GM18499 (cell line): ENCODE measurements around the gene ZNF319.

Experiments
- ATAC-seq: cut with Tn5 transposase; IDR thresholded peaks from one replicate; pipeline ENCODE4 v1.9.1; 2021; ENCODE audit warnings: moderate number of reproducible peaks; ENCODE audit not compliant: insufficient read depth, unreplicated experiment

The ZNF319 gene

DNA sequence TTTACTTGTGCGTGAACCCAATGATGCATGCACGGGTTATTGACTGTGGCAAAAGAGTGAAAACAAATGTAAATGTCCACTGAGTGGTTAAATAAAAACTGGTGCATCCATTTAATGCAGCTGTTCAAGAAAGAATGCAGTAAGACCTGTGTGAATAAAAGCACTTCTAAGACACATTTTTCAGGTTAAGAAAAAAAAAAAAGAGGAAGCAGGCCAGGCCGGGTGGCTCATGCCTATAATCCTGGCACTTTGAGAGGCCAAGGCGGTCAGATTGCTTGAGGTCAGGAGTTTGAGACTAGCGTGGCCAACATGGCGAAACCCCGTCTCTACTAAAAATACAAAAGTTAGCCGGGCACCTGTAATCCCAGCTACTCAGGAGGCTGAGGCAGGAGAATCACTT lies 41.4 kb downstream of the ZNF319 start:
- ATAC-seq: no peak

DNA sequence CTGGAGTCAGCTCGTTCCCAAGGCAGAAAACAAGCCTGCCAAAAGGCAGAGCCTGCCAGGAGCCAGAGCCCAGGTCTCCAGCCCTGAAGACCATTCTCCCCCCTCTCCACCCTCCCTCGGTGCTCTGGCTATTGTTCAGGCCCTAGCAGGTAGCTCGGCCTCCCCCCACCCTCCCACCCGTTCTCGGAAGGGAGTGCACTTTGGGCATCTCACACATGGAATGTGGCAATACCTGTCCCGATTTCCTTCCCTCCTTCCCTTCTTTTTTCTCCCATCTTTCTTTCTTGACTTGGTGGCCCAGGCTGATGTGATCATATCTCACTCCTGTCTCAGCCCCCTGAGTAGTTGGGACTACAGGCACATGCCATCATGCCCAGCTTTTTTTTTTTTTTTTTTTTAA lies 41.9 kb downstream of the ZNF319 start:
- no peak for ATAC-seq

GRCh38 chr16:57957673-57958392 lies 42.6 kb downstream of the ZNF319 start:
- ATAC-seq: no peak

DNA sequence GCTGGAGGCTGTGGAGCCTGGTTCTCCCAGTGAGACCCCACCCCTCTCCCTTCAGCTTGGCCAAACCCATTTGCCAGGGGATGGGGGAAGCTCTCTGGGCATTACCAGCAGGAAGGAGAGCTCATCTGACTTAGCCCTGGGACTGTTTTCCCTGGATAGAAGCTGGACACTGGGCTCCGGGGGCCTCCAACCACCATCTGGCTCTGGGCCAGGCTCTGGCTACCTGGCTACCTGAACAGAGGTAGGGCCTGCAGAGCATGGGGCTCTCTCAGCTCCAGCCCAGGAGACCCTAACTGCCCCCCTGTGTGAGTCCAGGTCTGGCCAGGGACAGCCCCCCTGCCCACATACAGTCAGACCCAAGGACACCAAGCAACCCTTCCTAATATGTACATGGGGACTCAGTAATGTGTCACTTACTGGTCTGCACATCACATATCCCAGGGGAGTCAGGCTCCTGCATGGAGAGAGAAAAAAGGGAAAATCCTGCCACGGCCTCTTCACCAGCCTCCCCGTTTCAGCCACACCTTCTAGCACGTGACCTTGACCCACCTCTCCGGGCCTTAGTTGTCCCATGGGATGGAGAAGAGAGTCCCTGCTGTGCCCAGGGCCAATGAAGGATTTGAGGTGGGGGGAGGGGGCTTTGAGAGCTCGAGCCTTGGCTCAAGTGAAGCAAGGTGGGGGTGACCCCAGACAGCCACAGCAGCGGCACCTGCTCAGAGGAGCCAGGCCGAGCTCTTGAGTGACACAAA lies 43.4 kb downstream of the ZNF319 start:
- no peak for ATAC-seq

DNA sequence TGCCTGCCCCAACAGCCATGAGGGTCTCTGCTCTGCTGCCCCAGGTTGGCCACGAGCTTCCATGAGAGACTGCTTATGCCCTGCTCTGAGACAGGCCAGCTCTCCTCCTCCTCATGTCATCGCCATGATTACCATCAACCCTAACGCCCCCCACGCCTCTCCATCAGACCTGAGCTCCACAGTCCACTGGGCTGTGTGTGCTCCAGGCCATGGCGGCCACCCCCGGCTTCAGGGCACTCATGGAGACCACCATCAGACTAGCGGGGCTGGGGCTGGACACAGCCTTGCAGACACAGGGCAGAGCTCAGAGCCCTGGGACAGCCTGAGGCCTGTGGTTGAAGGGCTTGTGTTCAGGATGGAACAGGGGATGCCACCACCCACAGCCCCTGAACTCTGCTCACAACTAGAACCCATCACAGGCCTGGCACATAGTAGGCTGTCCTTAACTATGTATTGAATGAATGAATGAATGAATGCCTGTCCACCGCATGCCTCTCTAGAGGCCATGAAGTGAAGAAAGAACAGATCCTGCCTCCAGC lies 44.1 kb downstream of the ZNF319 start:
- no peak for ATAC-seq

GRCh38 chr16:57955572-57956188 lies 44.8 kb downstream of the ZNF319 start:
- no peak for ATAC-seq

- no peak for ATAC-seq
These were observed 46.6 kb downstream of the ZNF319 start for GRCh38 chr16:57953857-57954256.

- no peak for ATAC-seq
These were observed 47.6 kb downstream of the ZNF319 start for GRCh38 chr16:57952909-57953308.

DNA sequence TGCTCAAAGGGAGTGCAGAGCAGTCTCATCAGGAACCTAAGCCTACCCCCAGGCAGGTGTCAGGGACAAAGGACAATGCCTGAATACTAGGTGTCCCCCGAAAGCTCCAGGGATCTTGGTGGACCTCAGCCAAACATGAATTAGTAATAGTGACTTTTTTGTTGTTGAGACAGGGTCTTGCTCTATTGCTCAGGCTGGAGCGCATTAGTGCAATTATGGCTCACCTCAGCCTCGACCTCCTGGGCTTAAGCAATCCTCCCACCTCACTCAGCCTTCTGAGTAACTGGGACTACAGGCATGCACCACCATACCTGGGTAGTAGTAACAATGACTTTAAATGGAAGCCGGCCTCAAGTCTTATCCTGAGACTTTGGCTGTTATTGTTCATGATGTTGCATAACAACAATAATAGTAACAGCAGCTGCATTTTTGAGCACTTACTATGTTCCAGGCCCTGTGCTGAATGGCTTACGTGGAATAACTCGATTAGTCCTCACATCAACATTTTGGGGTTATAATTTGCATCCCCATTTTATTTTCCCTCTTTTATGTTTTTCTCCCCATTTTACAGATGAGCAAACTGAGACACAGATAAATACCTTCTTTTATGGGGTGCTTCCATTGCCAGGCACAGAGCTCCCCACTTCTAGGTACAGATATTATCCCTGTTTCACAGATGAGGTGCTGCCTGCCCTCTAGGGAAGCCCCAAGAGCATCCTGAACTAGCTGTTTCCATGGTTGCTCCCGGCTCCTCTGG lies 49.1 kb downstream of the ZNF319 start:
- no peak for ATAC-seq

- no peak for ATAC-seq
These were observed 50.1 kb downstream of the ZNF319 start for GRCh38 chr16:57950382-57950781.

GRCh38 chr16:57949595-57950238 lies 50.8 kb downstream of the ZNF319 start:
- ATAC-seq: no peak

DNA sequence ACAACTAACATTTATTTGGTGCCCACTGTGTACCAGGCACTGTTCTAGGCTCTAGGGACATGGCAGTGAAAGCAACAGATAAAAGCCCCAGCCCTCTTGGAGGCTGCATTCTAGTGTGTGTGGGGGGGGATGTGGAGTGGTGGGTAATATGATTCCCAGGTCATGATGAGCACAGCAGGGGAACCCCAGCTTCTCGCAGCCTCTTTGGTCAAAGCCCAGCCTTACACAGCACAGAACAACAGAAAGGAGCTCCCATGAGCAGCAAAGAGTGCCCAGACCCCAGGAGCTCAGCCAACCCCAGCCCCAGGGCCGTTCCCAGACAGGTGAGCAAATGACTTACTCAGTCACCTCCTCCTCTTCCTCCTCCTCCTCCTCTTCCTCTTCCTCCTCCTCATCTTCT lies 51.5 kb downstream of the ZNF319 start:
- ATAC-seq: no peak

- no peak for ATAC-seq
These were observed 52.4 kb downstream of the ZNF319 start for GRCh38 chr16:57948027-57948426.

DNA sequence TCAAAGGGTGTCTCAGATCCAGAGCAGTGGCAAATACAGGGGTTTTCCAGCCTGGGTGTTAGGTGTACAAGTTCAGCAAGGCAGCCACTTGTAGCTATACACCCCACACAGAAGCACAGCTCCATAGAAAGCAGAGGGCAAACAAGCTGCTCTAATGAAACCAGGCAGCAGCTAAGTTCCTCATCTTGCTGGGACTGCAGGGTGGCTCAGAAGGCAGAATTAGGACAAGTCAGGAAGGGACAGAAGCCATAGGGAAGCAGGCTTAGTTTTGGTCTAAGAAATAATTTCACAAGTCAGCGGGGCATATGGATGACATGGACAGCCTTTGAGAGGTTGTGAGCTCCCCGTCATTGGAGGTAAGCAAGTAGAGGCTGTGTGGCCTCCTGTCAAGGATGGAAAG lies 53.2 kb downstream of the ZNF319 start:
- no peak for ATAC-seq

DNA sequence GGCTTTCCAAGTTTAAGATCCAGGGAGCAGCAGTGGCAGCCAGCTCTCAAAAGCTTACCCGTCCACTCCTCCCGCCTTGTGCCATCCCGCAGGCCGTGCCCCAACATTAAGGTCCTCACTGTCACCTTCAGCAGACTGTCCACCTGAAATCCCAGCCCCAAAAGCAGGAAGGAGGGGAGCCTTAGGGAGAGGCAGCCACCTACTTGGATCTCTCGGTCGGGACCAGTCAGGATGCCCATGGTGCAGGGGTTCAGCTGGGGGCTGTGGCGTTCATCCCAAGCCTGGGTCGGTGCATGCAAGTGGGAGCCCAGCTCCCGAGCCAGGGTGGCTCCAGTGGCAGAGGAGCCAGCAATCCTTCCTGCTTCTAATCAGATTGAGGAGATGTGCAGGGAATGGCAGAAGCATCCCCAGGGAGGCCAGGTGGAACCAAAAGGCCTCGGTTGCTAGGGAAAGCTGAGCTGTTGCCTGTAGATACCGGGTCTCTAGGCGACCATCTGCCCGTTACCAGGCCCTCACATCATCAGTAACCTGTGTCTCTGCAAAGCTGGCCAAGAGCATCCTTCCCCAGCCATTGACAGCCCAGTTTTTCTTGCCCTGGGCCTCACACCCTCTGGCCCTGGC lies 54.2 kb downstream of the ZNF319 start:
- ATAC-seq: no peak

GRCh38 chr16:57945740-57946138 lies 54.7 kb downstream of the ZNF319 start:
- no peak for ATAC-seq

GRCh38 chr16:57944970-57945739 lies 55.3 kb downstream of the ZNF319 start:
- no peak for ATAC-seq
